CD4-positive, CD25-positive, alpha-beta regulatory T cell (primary cell): ENCODE data around the gene FBXO47. TPM values are rescaled to one million over a fixed set of nuclear protein-coding genes. Genes with fewer than 3 reads are reported as not detected.
A peak's percentile ranks its signal among the peaks of the same experiment; 100 is the strongest.

ENCODE experiments used
- ATAC-seq, 2 donors: fragments of 150-1000 bp; cut with Tn5 transposase; one replicate each; pipeline ENCODE4 v1.10.0; 2021; ENCODE audit warnings: low read depth in 2 of 2, moderate number of reproducible peaks in 2 of 2, moderate library complexity in 1 of 2
- DNase-seq, 3 donors: peaks; one replicate each; pipeline versions ENCODE4 v3.0.0 to v3.0.0-alpha.2; 2012 to 2022; ENCODE audit warnings: mixed read lengths in 1 of 3
- H3K27ac ChIP-seq: one replicate; pipeline ENCODE4 v1.7.0; 2013; ENCODE audit warnings: mild to moderate bottlenecking, low read length; ENCODE audit not compliant: insufficient read depth, poor library complexity, severe bottlenecking
- H3K27me3 ChIP-seq: one replicate; pipeline ENCODE4 v1.7.0; 2013; ENCODE audit warnings: low read length; ENCODE audit not compliant: control insufficient read depth, insufficient read depth
- H3K36me3 ChIP-seq: one replicate; pipeline ENCODE4 v1.7.0; 2013; ENCODE audit warnings: mild to moderate bottlenecking, low read length, moderate library complexity; ENCODE audit not compliant: control insufficient read depth, insufficient read depth
- H3K4me1 ChIP-seq: 2 replicates; pipeline ENCODE4 v1.7.0; 2013; ENCODE audit warnings: mild to moderate bottlenecking, low read length; ENCODE audit not compliant: insufficient read depth, control insufficient read depth, poor library complexity, severe bottlenecking
- H3K4me3 ChIP-seq: one replicate; pipeline ENCODE4 v1.7.0; 2013; ENCODE audit warnings: low read depth, mild to moderate bottlenecking, low read length, moderate library complexity
- H3K9me3 ChIP-seq, 2 experiments: 1 replicate in 1 of 2; 2 replicates in 1 of 2; pipeline ENCODE4 v1.7.0; 2013; ENCODE audit warnings: low read length in 2 of 2, mild to moderate bottlenecking in 1 of 2, moderate library complexity in 1 of 2; ENCODE audit not compliant: control insufficient read depth in 2 of 2
- H3K27ac Mint-ChIP-seq, 3 donors: one replicate each; pipeline ENCODE4 v1.8.0; 2020 to 2022; ENCODE audit warnings: mild to moderate bottlenecking in 3 of 3, mixed read lengths in 3 of 3, moderate library complexity in 2 of 3
- H3K27me3 Mint-ChIP-seq: one replicate; pipeline ENCODE4 v1.8.0; 2022; ENCODE audit warnings: mild to moderate bottlenecking, mixed read lengths
- H3K36me3 Mint-ChIP-seq: one replicate; pipeline ENCODE4 v1.8.0; 2020; ENCODE audit warnings: mixed read lengths
- H3K4me1 Mint-ChIP-seq, 4 donors: one replicate each; pipeline ENCODE4 v1.8.0; 2020 to 2022; ENCODE audit warnings: mixed read lengths in 4 of 4, mild to moderate bottlenecking in 1 of 4
- H3K4me3 Mint-ChIP-seq, 4 donors: one replicate each; pipeline ENCODE4 v1.8.0; 2020 to 2022; ENCODE audit warnings: mild to moderate bottlenecking in 4 of 4, mixed read lengths in 4 of 4, moderate library complexity in 3 of 4
- H3K9me3 Mint-ChIP-seq, 7 donors: one replicate each; pipeline ENCODE4 v1.8.0; 2020 to 2022; ENCODE audit warnings: mixed read lengths in 7 of 7, mild to moderate bottlenecking in 3 of 7, moderate library complexity in 2 of 7
- polyA plus RNA-seq, 4 donors: library from polyadenylated mRNA; unstranded; fragments of 300-500 nt; fragmentation: Illumina TruSeq; gene quantifications; one replicate each; pipeline ENCODE4 v1.2.3, GENCODE V29; 2021
- total RNA-seq: library from RNA; stranded (reverse); gene quantifications from one replicate; pipeline ENCODE4 v1.2.3, GENCODE V29; 2022

The FBXO47 gene
- total and polyA plus RNA-seq, 5 donors from 2014 or later: not detected

DNA sequence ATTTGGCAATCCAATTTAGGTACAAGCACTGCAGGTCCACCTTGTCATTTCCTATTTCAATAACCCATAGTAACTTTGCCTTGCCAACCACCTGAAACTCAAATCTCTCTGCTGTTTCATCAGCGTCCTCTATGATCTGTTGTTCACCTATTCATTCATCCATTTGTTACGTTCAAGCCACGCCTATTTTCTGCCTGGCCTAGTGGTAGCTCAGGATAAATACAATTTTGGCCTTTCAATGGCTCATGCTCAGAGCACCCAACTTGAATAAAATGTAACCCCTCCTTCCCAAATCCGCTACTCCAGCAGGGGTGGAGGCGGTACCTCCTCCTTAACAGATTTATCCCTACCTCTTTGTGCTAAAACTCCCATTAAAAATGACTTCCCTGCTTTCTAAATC lies 3.6 kb upstream of the FBXO47 start:
- no peaks in the 10 kb centered on the region for H3K36me3 ChIP-seq
- H3K27ac ChIP-seq: no peak overlapping the region
- H3K4me1 ChIP-seq: peaks cover 8% of the 10 kb centered on the region
- Mint-ChIP-seq H3K27me3 (no peaks in the 10 kb centered on the region), H3K36me3 (no peaks in the 10 kb centered on the region), H3K27ac (no peak overlapping the region), H3K4me1 (peaks cover 5 to 12% (median 10%) of the 10 kb centered on the region in 4 donors), H3K9me3 (no peaks in the 10 kb centered on the region), H3K4me3 (no peak overlapping the region)
- H3K4me3 ChIP-seq: no peak overlapping the region
- ATAC-seq (no peak), DNase-seq (no peak)
- no peaks in the 10 kb centered on the region for H3K9me3 ChIP-seq
- no peaks in the 10 kb centered on the region for H3K27me3 ChIP-seq

DNA sequence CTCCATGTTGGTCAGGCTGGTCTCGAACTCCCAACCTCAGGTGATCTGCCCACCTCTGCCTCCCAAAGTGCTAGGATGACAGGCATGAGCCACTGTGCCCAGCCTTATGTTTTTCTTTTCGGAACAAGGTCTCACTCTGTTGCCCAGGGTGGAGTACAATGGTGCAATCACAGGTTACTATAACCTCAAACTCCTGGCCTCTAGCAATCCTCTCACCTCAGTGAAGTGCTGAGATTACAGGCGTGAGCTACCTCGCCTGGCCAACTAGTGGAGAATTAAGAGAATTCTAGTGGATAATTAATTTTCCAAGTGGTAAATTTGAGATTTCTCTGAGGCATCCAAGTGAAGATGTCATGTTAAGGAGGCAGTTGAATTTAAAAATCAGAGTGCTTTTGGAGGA lies 2.9 kb upstream of the FBXO47 start:
- no peak overlapping the region for H3K4me3 Mint-ChIP-seq
- Histone ChIP-seq H3K9me3 (no peaks in the 10 kb centered on the region), H3K4me1 (peaks cover 8% of the 10 kb centered on the region), H3K36me3 (no peaks in the 10 kb centered on the region), H3K4me3 (no peak overlapping the region), H3K27ac (no peak overlapping the region), H3K27me3 (no peaks in the 10 kb centered on the region)
- no peaks in the 10 kb centered on the region for H3K27me3 Mint-ChIP-seq
- ATAC-seq (no peak), DNase-seq (no peak)
- no peaks in the 10 kb centered on the region for H3K36me3 Mint-ChIP-seq
- no peaks in the 10 kb centered on the region for H3K9me3 Mint-ChIP-seq
- H3K4me1 Mint-ChIP-seq: peaks cover 5 to 12% (median 9%) of the 10 kb centered on the region in 4 donors
- no peak overlapping the region for H3K27ac Mint-ChIP-seq

DNA sequence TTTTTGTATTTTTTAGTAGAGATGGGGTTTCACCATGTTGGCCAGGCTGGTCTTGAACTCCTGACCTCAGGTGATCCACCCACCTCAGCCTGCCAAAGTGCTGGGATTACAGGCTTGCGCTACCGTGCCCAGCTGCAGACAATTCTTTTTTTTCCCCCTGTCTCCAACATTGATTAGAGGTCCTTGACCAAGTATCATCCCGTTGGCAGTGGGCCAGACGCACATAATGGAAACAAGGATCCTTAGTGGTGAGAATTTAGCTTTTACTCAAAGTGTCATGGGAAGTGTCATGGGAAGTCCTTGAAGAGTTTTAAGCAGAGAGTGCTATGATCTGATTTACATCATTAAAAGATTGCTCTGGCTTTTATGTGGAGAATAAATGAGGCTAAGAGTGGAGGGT lies 2.1 kb upstream of the FBXO47 start:
- Histone ChIP-seq H3K4me1 (peaks cover 8% of the 10 kb centered on the region), H3K27ac (no peak overlapping the region), H3K36me3 (no peaks in the 10 kb centered on the region), H3K4me3 (no peak overlapping the region), H3K27me3 (no peaks in the 10 kb centered on the region), H3K9me3 (no peaks in the 10 kb centered on the region)
- Mint-ChIP-seq H3K36me3 (no peaks in the 10 kb centered on the region), H3K9me3 (no peaks in the 10 kb centered on the region), H3K27me3 (no peaks in the 10 kb centered on the region), H3K27ac (no peak overlapping the region), H3K4me3 (no peak overlapping the region), H3K4me1 (peaks cover 5 to 12% (median 9%) of the 10 kb centered on the region in 4 donors)
- no peak for ATAC-seq
- DNase-seq: no peak

DNA sequence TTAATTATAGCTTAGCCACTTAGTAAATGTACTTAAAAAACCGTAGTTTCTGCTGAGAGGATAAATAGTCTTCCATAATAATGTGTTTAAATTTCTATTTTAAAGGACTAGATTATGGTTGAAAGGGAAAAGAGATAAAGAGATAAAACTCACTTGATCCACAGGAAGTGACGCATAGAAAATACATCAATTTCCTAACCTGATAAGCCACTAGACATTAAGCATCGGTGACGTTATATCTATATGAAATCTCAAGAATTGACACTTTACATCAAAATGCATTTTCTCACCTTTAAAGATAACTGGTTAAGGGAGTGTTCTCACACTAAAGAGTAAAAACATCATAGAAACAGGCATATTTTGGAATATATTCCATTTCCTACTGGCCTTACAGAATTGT lies 5.8 kb downstream of the FBXO47 start:
- H3K4me3 Mint-ChIP-seq: peak overlapping the region in 1 of 4 donors; percentile 51

DNA sequence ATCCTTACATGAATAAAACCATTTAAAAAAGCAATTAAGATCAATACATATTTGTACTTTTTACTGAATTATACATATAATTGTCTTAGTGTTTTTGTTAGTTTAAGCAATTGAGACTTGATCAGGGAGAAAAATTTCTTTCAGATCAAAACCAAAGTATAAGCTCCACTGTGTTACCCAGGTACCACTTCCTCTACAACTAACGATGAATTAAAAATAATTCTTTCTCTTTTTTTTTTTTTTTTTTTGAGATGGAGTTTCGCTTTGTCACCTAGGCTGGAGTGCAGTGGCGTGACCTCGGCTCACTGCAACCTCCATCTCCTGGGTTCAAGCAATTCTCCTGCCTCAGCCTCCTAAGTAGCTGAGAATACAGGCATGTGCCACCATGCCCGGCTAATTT lies 6.8 kb downstream of the FBXO47 start:
- peak; percentile 72 for ATAC-seq
- peak in 2 of 3 donors; percentile 29 to 52 for DNase-seq
- H3K27me3 Mint-ChIP-seq: no peaks in the 10 kb centered on the region

More for the DNA sequence above, 5.8 kb downstream of the FBXO47 start:
- ATAC-seq (no peak), DNase-seq (no peak)
- Mint-ChIP-seq H3K4me1 (peaks cover 7 to 36% (median 13%) of the 10 kb centered on the region in 4 donors), H3K36me3 (no peaks in the 10 kb centered on the region), H3K27me3 (no peaks in the 10 kb centered on the region), H3K27ac (peak overlapping the region in 1 of 3 donors; percentile 53), H3K9me3 (no peaks in the 10 kb centered on the region)
- H3K4me3 ChIP-seq: no peak overlapping the region
- no peaks in the 10 kb centered on the region for H3K36me3 ChIP-seq
- no peaks in the 10 kb centered on the region for H3K27me3 ChIP-seq
- no peak overlapping the region for H3K27ac ChIP-seq
- H3K9me3 ChIP-seq: no peaks in the 10 kb centered on the region
- peaks cover 15% of the 10 kb centered on the region for H3K4me1 ChIP-seq

DNA sequence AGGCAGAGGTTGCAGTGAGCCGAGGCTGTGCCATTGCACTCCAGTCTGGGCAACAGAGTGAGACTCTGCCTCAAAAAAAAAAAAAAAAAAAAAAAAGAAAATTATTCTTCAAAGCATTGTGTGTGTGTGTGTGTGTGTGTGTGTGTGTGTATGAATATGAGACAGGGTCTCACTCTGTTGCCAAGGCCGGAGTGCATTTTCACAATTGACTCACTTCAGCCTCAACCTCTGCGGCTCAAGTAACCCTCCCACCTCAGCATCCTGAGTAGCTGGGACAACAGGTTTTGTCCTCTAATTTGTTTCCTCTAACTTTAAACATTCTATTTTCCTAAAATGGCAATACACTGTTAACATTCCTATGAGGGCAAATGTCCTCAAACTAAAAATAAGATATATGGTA lies 7.7 kb downstream of the FBXO47 start:
- Mint-ChIP-seq H3K4me3 (peak overlapping the region in 1 of 4 donors; percentile 7), H3K9me3 (no peaks in the 10 kb centered on the region), H3K27me3 (no peaks in the 10 kb centered on the region), H3K27ac (peak overlapping the region in 2 of 3 donors; percentile 5 to 49), H3K4me1 (peaks cover 7 to 36% (median 13%) of the 10 kb centered on the region in 4 donors), H3K36me3 (no peaks in the 10 kb centered on the region)
- Histone ChIP-seq H3K36me3 (no peaks in the 10 kb centered on the region), H3K9me3 (no peaks in the 10 kb centered on the region), H3K27me3 (no peaks in the 10 kb centered on the region), H3K4me3 (no peak overlapping the region), H3K27ac (peak overlapping the region; percentile 61), H3K4me1 (peaks cover 15% of the 10 kb centered on the region)
- ATAC-seq: no peak
- DNase-seq: no peak

More for the DNA sequence above, 6.8 kb downstream of the FBXO47 start:
- no peaks in the 10 kb centered on the region for H3K36me3 ChIP-seq
- H3K4me3 ChIP-seq: peak overlapping the region; percentile 53
- peak overlapping the region; percentile 49 to 77 (median 55) for H3K27ac Mint-ChIP-seq
- H3K36me3 Mint-ChIP-seq: no peaks in the 10 kb centered on the region
- no peaks in the 10 kb centered on the region for H3K9me3 ChIP-seq
- H3K4me3 Mint-ChIP-seq: peak overlapping the region in 3 of 4 donors; percentile 43 to 63 (median 53)
- H3K9me3 Mint-ChIP-seq: no peaks in the 10 kb centered on the region
- peaks cover 15% of the 10 kb centered on the region for H3K4me1 ChIP-seq
- peaks cover 7 to 36% (median 13%) of the 10 kb centered on the region in 4 donors for H3K4me1 Mint-ChIP-seq
- peak overlapping the region; percentile 61 for H3K27ac ChIP-seq
- H3K27me3 ChIP-seq: no peaks in the 10 kb centered on the region

DNA sequence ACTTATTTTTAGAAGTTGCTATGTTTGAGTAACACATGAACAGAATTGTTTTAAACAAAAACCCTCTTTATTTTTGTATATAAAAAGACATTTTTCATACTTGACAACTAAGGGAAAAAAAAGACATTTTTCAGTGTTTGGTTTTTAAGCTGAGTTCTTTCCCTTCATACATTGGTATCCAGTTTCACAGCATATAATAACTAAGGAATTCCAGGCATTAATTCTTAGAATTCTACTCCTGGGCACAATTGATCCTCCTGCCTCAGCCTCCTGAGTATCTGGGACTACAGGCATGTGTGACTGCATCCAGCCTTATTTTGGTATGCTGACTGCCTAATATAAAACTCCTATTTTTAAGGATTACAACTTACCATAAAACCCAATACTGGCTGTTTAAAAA lies 8.4 kb downstream of the FBXO47 start:
- Mint-ChIP-seq H3K36me3 (no peaks in the 10 kb centered on the region), H3K27me3 (no peaks in the 10 kb centered on the region), H3K9me3 (no peaks in the 10 kb centered on the region), H3K4me3 (no peak overlapping the region), H3K4me1 (peaks cover 7 to 36% (median 13%) of the 10 kb centered on the region in 4 donors), H3K27ac (peak overlapping the region in 1 of 3 donors; percentile 49)
- Histone ChIP-seq H3K4me1 (peaks cover 15% of the 10 kb centered on the region), H3K9me3 (no peaks in the 10 kb centered on the region), H3K36me3 (no peaks in the 10 kb centered on the region), H3K27ac (no peak overlapping the region), H3K4me3 (no peak overlapping the region), H3K27me3 (no peaks in the 10 kb centered on the region)
- ATAC-seq (no peak), DNase-seq (no peak)

DNA sequence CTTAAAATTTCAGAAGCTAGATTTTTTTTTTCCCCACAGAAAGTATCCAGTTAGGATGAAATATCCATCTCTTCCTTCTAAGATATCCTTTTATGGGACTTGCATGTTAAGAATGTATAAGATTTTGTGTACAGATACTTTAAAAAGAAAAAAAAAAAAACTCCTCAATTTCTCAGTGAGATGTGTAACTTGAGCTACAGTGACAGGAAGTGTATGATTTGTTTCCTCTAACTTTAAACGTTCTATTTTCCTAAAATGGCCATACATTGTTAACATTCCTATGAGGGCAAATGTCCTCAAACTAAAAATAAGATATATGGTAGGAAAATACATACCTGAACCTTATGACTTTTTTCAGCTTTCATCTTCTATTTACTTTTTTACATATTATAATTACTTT lies 8.9 kb downstream of the FBXO47 start:
- no peaks in the 10 kb centered on the region for H3K27me3 ChIP-seq
- no peak overlapping the region for H3K4me3 ChIP-seq
- no peak for ATAC-seq
- no peak for DNase-seq
- peak overlapping the region in 1 of 3 donors; percentile 60 for H3K27ac Mint-ChIP-seq
- no peaks in the 10 kb centered on the region for H3K9me3 Mint-ChIP-seq
- H3K27ac ChIP-seq: no peak overlapping the region
- H3K36me3 ChIP-seq: no peaks in the 10 kb centered on the region
- no peaks in the 10 kb centered on the region for H3K27me3 Mint-ChIP-seq
- H3K4me3 Mint-ChIP-seq: no peak overlapping the region
- no peaks in the 10 kb centered on the region for H3K9me3 ChIP-seq
- H3K4me1 Mint-ChIP-seq: peaks cover 7 to 36% (median 13%) of the 10 kb centered on the region in 4 donors
- no peaks in the 10 kb centered on the region for H3K36me3 Mint-ChIP-seq
- H3K4me1 ChIP-seq: peaks cover 15% of the 10 kb centered on the region
